ENCODE data around the gene SCARF2. TPM values are rescaled to one million over a fixed set of nuclear protein-coding genes. Genes with fewer than 3 reads are reported as not detected.

The SCARF2 gene
- total RNA-seq, 4 donors from 2014 or later: 14.8 to 25.3 (median 20.1) TPM

- H3K4me3 ChIP-seq: no peak overlapping the region
- TF ChIP-seq EP300 (IDR thresholded peaks at IDR 0.05) (no peak), POLR2AphosphoS5 (IDR thresholded peaks at IDR 0.05) (no peak), POLR2A (IDR thresholded peaks at IDR 0.05) (no peak), CTCF (IDR thresholded peaks at IDR 0.05) (no peak)
- WGBS, 2 donors (ENCODE audit: low coverage in 1 of 2): 97 to 100% methylated on average over 5 to 9 of the region's 21 CpGs
- peaks cover 0 to 12% (median 0%) of the 10 kb centered on the region in 3 donors for H3K4me1 ChIP-seq
- H3K36me3 ChIP-seq: peaks cover 0 to 73% of the 10 kb centered on the region in 2 donors
- no peaks in the 10 kb centered on the region for H3K9me3 ChIP-seq
- H3K27ac ChIP-seq: no peak overlapping the region
- H3K27me3 ChIP-seq: no peaks in the 10 kb centered on the region
- ATAC-seq: no peak
Observed at GRCh38 chr22:20446383-20446970, 8.9 kb upstream of the SCARF2 start.

GRCh38 chr22:20444325-20444724 is 6.7 kb upstream of the SCARF2 start:
- 93 to 100% methylated on average over 1 to 3 of the region's 4 CpGs for WGBS, 2 donors (ENCODE audit: low coverage in 1 of 2)
- no peaks in the 10 kb centered on the region for H3K27me3 ChIP-seq
- no peak for ATAC-seq
- no peak overlapping the region for H3K4me3 ChIP-seq
- no peaks in the 10 kb centered on the region for H3K9me3 ChIP-seq
- TF ChIP-seq POLR2A (IDR thresholded peaks at IDR 0.05) (no peak), POLR2AphosphoS5 (IDR thresholded peaks at IDR 0.05) (no peak), CTCF (IDR thresholded peaks at IDR 0.05) (no peak), EP300 (IDR thresholded peaks at IDR 0.05) (no peak)
- peaks cover 0 to 56% of the 10 kb centered on the region in 2 donors for H3K36me3 ChIP-seq
- no peak overlapping the region for H3K27ac ChIP-seq
- peaks cover 0 to 23% (median 0%) of the 10 kb centered on the region in 3 donors for H3K4me1 ChIP-seq

GRCh38 chr22:20442485-20443284 is 5.1 kb upstream of the SCARF2 start:
- peaks cover 0 to 38% (median 4%) of the 10 kb centered on the region in 3 donors for H3K4me1 ChIP-seq
- H3K9me3 ChIP-seq: no peaks in the 10 kb centered on the region
- no peak for ATAC-seq
- H3K36me3 ChIP-seq: peaks cover 0 to 56% of the 10 kb centered on the region in 2 donors
- WGBS, 2 donors (ENCODE audit: low coverage in 1 of 2): 77 to 80% methylated on average over 3 to 6 of the region's 7 CpGs
- H3K4me3 ChIP-seq: no peak overlapping the region
- peak overlapping the region in 1 of 4 donors; percentile 30 for H3K27ac ChIP-seq
- no peak for TF ChIP-seq EP300 (IDR thresholded peaks at IDR 0.05)
- no peak for TF ChIP-seq CTCF (IDR thresholded peaks at IDR 0.05)
- TF ChIP-seq POLR2AphosphoS5 (IDR thresholded peaks at IDR 0.05): no peak
- no peak for TF ChIP-seq POLR2A (IDR thresholded peaks at IDR 0.05)
- H3K27me3 ChIP-seq: no peaks in the 10 kb centered on the region

GRCh38 chr22:20441631-20442484 is 4.2 kb upstream of the SCARF2 start:
- Histone ChIP-seq H3K36me3 (peaks cover 0 to 55% of the 10 kb centered on the region in 2 donors), H3K27ac (peak overlapping the region in 2 of 4 donors; percentile 30 to 41), H3K4me3 (no peak overlapping the region), H3K9me3 (no peaks in the 10 kb centered on the region), H3K27me3 (no peaks in the 10 kb centered on the region), H3K4me1 (peaks cover 0 to 44% (median 7%) of the 10 kb centered on the region in 3 donors)
- WGBS, 2 donors (ENCODE audit: low coverage in 1 of 2): 61% methylated on average over 5 of the region's 21 CpGs; no CpG with 5 or more reads in 1 of the 2 donors
- no peak for ATAC-seq
- no peak for TF ChIP-seq CTCF (IDR thresholded peaks at IDR 0.05)
- TF ChIP-seq POLR2AphosphoS5 (IDR thresholded peaks at IDR 0.05): no peak
- TF ChIP-seq POLR2A (IDR thresholded peaks at IDR 0.05): no peak
- no peak for TF ChIP-seq EP300 (IDR thresholded peaks at IDR 0.05)
